ENCODE data around the gene IGFALS. TPM values are rescaled to one million over a fixed set of nuclear protein-coding genes. Genes with fewer than 3 reads are reported as not detected.

Gene IGFALS
- polyA plus RNA-seq, 1 donor from 2014 or later, result 1.2 TPM

DNA sequence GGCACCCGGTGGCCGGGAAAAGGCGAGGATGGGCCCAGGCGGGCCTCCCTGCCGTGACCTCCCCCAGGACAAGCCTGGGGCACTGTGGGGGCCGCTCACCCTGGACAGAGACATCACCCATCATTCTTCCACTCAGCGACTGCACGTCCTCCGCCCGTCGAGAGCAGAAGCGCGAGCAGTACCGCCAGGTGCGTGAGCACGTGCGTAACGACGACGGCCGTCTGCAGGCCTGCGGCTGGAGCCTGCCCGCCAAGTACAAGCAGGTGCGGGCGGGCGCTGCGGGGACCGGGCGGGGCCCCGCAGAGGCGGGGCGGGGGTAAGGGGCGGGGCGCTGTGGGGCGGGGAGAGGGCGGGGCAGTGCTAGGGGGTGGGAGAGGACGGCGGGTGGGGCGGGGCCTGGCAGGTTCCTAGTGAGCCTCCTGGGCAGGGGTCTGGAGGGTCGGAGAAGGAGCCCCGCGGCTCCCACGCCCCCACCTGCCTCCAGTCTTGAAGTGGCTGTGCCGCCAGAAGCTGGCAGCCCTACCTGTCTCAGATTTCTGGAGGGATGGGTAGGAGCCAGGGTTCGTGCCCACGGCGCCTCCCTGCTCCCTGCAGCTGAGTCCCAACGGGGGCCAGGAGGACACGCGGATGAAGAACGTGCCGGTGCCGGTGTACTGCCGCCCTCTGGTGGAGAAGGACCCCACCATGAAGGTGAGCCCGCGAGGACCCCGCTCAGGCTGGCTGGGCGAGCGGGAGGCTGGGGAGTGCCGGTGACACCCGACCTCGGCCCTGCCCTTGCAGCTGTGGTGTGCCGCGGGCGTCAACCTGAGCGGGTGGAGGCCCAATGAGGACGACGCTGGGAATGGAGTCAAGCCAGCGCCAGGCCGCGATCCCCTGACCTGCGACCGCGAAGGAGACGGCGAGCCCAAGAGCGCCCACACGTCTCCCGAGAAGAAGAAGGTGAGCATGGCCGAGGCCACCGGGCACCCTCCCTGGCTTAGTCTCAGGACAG is 29.7 kb downstream of the IGFALS start:
- H3K27me3 ChIP-seq (ENCODE audit: insufficient read depth, low read depth, low read length), result no peaks in the 10 kb centered on the region
- no peaks in the 10 kb centered on the region for H3K79me2 ChIP-seq (replicated peaks; ENCODE audit: insufficient read depth, low read length)
- H3K9ac ChIP-seq (ENCODE audit: low read length), result no peak overlapping the region
- no peak overlapping the region for H2AFZ ChIP-seq (ENCODE audit: low read depth, low read length)
- no peaks in the 10 kb centered on the region for H3K9me2 ChIP-seq (ENCODE audit: insufficient read depth, low read length)
- no peak overlapping the region for H3K4me3 ChIP-seq (ENCODE audit: low read length)
- TF ChIP-seq, protein P1, sequence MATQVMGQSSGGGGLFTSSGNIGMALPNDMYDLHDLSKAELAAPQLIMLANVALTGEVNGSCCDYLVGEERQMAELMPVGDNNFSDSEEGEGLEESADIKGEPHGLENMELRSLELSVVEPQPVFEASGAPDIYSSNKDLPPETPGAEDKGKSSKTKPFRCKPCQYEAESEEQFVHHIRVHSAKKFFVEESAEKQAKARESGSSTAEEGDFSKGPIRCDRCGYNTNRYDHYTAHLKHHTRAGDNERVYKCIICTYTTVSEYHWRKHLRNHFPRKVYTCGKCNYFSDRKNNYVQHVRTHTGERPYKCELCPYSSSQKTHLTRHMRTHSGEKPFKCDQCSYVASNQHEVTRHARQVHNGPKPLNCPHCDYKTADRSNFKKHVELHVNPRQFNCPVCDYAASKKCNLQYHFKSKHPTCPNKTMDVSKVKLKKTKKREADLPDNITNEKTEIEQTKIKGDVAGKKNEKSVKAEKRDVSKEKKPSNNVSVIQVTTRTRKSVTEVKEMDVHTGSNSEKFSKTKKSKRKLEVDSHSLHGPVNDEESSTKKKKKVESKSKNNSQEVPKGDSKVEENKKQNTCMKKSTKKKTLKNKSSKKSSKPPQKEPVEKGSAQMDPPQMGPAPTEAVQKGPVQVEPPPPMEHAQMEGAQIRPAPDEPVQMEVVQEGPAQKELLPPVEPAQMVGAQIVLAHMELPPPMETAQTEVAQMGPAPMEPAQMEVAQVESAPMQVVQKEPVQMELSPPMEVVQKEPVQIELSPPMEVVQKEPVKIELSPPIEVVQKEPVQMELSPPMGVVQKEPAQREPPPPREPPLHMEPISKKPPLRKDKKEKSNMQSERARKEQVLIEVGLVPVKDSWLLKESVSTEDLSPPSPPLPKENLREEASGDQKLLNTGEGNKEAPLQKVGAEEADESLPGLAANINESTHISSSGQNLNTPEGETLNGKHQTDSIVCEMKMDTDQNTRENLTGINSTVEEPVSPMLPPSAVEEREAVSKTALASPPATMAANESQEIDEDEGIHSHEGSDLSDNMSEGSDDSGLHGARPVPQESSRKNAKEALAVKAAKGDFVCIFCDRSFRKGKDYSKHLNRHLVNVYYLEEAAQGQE (IDR thresholded peaks at IDR 0.05; ENCODE audit: borderline replicate concordance), result no peak
- TF ChIP-seq POLR2AphosphoS5 (IDR thresholded peaks at IDR 0.05), result no peak
- TF ChIP-seq EP300 (conservative IDR thresholded peaks at IDR 0.05; ENCODE audit: poor library complexity, severe bottlenecking), result no peak
- TF ChIP-seq, protein P2, sequence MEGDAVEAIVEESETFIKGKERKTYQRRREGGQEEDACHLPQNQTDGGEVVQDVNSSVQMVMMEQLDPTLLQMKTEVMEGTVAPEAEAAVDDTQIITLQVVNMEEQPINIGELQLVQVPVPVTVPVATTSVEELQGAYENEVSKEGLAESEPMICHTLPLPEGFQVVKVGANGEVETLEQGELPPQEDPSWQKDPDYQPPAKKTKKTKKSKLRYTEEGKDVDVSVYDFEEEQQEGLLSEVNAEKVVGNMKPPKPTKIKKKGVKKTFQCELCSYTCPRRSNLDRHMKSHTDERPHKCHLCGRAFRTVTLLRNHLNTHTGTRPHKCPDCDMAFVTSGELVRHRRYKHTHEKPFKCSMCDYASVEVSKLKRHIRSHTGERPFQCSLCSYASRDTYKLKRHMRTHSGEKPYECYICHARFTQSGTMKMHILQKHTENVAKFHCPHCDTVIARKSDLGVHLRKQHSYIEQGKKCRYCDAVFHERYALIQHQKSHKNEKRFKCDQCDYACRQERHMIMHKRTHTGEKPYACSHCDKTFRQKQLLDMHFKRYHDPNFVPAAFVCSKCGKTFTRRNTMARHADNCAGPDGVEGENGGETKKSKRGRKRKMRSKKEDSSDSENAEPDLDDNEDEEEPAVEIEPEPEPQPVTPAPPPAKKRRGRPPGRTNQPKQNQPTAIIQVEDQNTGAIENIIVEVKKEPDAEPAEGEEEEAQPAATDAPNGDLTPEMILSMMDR (IDR thresholded peaks at IDR 0.05; ENCODE audit: poor library complexity, severe bottlenecking), result peak; percentile 57
- no peak for TF ChIP-seq TAF1 (IDR thresholded peaks at IDR 0.05; ENCODE audit: low read depth)
- no peak for TF ChIP-seq SMC3 (conservative IDR thresholded peaks at IDR 0.05; ENCODE audit: poor library complexity)
- no peak for TF ChIP-seq EZH2 (IDR thresholded peaks at IDR 0.05; ENCODE audit: borderline replicate concordance, insufficient read depth, low read length, poor library complexity, severe bottlenecking)
- peak; percentile 38 for TF ChIP-seq RAD21 (conservative IDR thresholded peaks at IDR 0.05)
- TF ChIP-seq MXI1 (conservative IDR thresholded peaks at IDR 0.05; ENCODE audit: poor library complexity, severe bottlenecking), result no peak
- H3F3A ChIP-seq (ENCODE audit: insufficient read depth, low read length, poor library complexity, severe bottlenecking), result no peaks in the 10 kb centered on the region
- no peaks in the 10 kb centered on the region for H3K36me3 ChIP-seq (ENCODE audit: insufficient read depth, low read length)
- no peaks in the 10 kb centered on the region for H3K9me3 ChIP-seq (ENCODE audit: low read length)
- H3K27ac ChIP-seq (ENCODE audit: low read length), result no peak overlapping the region
- no peak overlapping the region for H3K4me2 ChIP-seq (ENCODE audit: low read length)
- no peaks in the 10 kb centered on the region for H4K20me1 ChIP-seq (ENCODE audit: insufficient read depth)

DNA sequence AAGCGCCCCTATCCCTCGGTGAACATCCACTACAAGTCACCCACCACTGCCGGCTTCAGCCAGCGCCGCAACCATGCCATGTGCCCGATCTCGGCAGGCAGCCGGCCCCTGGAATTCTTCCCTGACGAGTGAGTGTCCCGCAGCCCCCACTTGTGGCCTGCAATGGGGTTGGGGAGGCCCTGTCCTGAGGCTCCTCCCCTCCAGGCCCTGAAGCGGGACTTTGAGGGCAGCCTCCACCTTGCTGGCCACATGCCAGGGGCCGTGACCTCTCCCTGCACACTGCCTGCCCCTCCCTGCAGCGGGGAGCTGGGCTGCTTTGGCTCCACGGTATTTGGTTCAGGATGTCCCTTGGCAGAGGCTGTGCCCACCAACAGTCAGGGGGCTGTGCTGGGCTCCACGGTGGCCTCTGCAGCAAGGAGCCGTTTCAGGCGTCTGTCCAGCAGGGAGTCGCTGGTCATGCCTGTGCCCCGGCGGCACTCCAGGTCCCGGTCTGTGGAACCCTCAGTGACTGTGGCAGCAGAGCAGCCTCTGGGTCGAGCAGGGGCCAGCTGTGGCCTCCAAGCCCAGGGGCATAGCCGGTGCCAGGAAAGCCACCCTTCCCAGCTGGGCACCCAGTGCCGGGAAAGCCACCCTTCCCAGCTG is 30.5 kb downstream of the IGFALS start:
- H4K20me1 ChIP-seq (ENCODE audit: insufficient read depth), result no peaks in the 10 kb centered on the region
- no peak overlapping the region for H2AFZ ChIP-seq (ENCODE audit: low read depth, low read length)
- no peak overlapping the region for H3K4me2 ChIP-seq (ENCODE audit: low read length)
- TF ChIP-seq, protein P1 (IDR thresholded peaks at IDR 0.05; ENCODE audit: borderline replicate concordance), result no peak
- TF ChIP-seq TAF1 (IDR thresholded peaks at IDR 0.05; ENCODE audit: low read depth), result no peak
- no peak for TF ChIP-seq EP300 (conservative IDR thresholded peaks at IDR 0.05; ENCODE audit: poor library complexity, severe bottlenecking)
- no peak for TF ChIP-seq POLR2AphosphoS5 (IDR thresholded peaks at IDR 0.05)
- no peak for TF ChIP-seq SMC3 (conservative IDR thresholded peaks at IDR 0.05; ENCODE audit: poor library complexity)
- no peak for TF ChIP-seq EZH2 (IDR thresholded peaks at IDR 0.05; ENCODE audit: borderline replicate concordance, insufficient read depth, low read length, poor library complexity, severe bottlenecking)
- no peak for TF ChIP-seq MXI1 (conservative IDR thresholded peaks at IDR 0.05; ENCODE audit: poor library complexity, severe bottlenecking)
- TF ChIP-seq, protein P2 (IDR thresholded peaks at IDR 0.05; ENCODE audit: poor library complexity, severe bottlenecking), result no peak
- TF ChIP-seq RAD21 (conservative IDR thresholded peaks at IDR 0.05), result no peak
- H3K27ac ChIP-seq (ENCODE audit: low read length), result no peak overlapping the region
- no peaks in the 10 kb centered on the region for H3K79me2 ChIP-seq (replicated peaks; ENCODE audit: insufficient read depth, low read length)
- H3K27me3 ChIP-seq (ENCODE audit: insufficient read depth, low read depth, low read length), result no peaks in the 10 kb centered on the region
- H3K9me3 ChIP-seq (ENCODE audit: low read length), result no peaks in the 10 kb centered on the region
- H3K9ac ChIP-seq (ENCODE audit: low read length), result no peak overlapping the region
- no peak overlapping the region for H3K4me3 ChIP-seq (ENCODE audit: low read length)
- no peaks in the 10 kb centered on the region for H3K9me2 ChIP-seq (ENCODE audit: insufficient read depth, low read length)
- no peaks in the 10 kb centered on the region for H3F3A ChIP-seq (ENCODE audit: insufficient read depth, low read length, poor library complexity, severe bottlenecking)
- H3K36me3 ChIP-seq (ENCODE audit: insufficient read depth, low read length), result no peaks in the 10 kb centered on the region

All from neural cell (in vitro differentiated cells).